DND-41 (cell line): Measurements from ENCODE around the gene CCDC171.
"Not testable (repeated sequence)": the region's sequence is repeated elsewhere in the genome, so short reads cannot be mapped to it uniquely, and the experiment has no call there.

Experiments
- EZH2 ChIP-seq: IDR thresholded peaks from 3 replicates; pipeline ENCODE4 v1.6.1; 2012; ENCODE audit warnings: borderline replicate concordance, low read depth, mild to moderate bottlenecking, moderate library complexity, low read length, inconsistent platforms; ENCODE audit not compliant: severe bottlenecking
- TF ChIP-seq, protein P1 (sequence below): IDR thresholded peaks from 2 replicates; pipeline ENCODE4 v1.5.1; 2012; ENCODE audit warnings: borderline replicate concordance, low read length, moderate library complexity, mild to moderate bottlenecking; ENCODE audit not compliant: poor library complexity, severe bottlenecking; ENCODE audit errors: extremely low read depth

DNA sequence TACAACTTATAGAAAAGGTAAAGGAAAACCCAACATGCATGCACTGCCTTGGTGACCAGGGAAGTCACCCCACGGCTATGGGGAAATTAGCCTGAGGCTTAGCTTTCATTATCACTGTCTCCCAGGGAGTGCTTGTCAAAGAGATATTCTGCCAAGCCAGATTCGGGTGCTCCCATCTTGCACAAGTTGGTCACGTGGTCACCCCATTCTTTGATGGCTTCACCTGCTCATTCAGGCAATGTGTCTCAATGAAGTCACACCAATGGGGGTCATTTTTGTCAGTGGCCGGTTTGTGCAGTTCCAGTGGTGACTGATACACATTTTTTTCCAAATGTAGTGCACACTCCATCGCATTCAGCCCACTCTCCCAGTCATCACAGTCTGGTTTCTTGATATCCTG lies 25.8 kb upstream of the CCDC171 start:
- TF ChIP-seq, protein P1, sequence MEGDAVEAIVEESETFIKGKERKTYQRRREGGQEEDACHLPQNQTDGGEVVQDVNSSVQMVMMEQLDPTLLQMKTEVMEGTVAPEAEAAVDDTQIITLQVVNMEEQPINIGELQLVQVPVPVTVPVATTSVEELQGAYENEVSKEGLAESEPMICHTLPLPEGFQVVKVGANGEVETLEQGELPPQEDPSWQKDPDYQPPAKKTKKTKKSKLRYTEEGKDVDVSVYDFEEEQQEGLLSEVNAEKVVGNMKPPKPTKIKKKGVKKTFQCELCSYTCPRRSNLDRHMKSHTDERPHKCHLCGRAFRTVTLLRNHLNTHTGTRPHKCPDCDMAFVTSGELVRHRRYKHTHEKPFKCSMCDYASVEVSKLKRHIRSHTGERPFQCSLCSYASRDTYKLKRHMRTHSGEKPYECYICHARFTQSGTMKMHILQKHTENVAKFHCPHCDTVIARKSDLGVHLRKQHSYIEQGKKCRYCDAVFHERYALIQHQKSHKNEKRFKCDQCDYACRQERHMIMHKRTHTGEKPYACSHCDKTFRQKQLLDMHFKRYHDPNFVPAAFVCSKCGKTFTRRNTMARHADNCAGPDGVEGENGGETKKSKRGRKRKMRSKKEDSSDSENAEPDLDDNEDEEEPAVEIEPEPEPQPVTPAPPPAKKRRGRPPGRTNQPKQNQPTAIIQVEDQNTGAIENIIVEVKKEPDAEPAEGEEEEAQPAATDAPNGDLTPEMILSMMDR, result not testable (repeated sequence)
- TF ChIP-seq EZH2, result not testable (repeated sequence)
